Upper lobe of left lung (tissue), 6 donors: ENCODE measurements around the gene IL10RA. TPM values are rescaled to one million over a fixed set of nuclear protein-coding genes. Genes with fewer than 3 reads are reported as not detected.
A peak's percentile ranks its signal among the peaks of the same experiment; 100 is the strongest.

Source experiments
- ATAC-seq, 2 donors: fragments of 200-7000 bp; cut with Tn5 transposase; one replicate each; pipeline ENCODE4 v1.9.1; 2022; ENCODE audit warnings: mild to moderate bottlenecking in 2 of 2, moderate library complexity in 2 of 2; ENCODE audit not compliant: low FRiP score in 2 of 2
- DNase-seq, 2 donors: peaks; one replicate each; pipeline ENCODE4 v3.0.0-alpha.2; 2019 to 2020
- H3K27ac ChIP-seq, 4 donors: fragments of 200-600 bp; sonication (generic); one replicate each; pipeline ENCODE4 v1.5.1; 2016 to 2019
- H3K27me3 ChIP-seq, 4 donors: fragments of 200-600 bp; sonication (generic); one replicate each; pipeline ENCODE4 v1.5.1; 2017 to 2019
- H3K36me3 ChIP-seq, 4 donors: fragments of 200-600 bp; sonication (generic); one replicate each; pipeline ENCODE4 v1.5.1; 2016 to 2019
- H3K4me1 ChIP-seq, 4 donors: fragments of 200-600 bp; sonication (generic); one replicate each; pipeline ENCODE4 v1.5.1; 2018 to 2019
- H3K4me3 ChIP-seq, 4 donors: fragments of 200-600 bp; sonication (generic); one replicate each; pipeline ENCODE4 v1.5.1; 2017 to 2019; ENCODE audit warnings: mild to moderate bottlenecking in 2 of 4, moderate library complexity in 1 of 4
- H3K9me3 ChIP-seq, 4 donors: fragments of 200-600 bp; sonication (generic); one replicate each; pipeline ENCODE4 v1.5.1; 2018 to 2019
- CTCF ChIP-seq, 6 experiments: fragments of 450-650 bp in 4 of 6; fragments of 200-600 bp in 2 of 6; sonication (generic) in 2 of 6; IDR thresholded peaks; one replicate each; pipeline ENCODE4 v1.5.1; 2016 to 2019; ENCODE audit warnings: antibody characterized with exemption in 6 of 6
- EP300 ChIP-seq, 4 donors: sonication (generic); formaldehyde crosslinking; IDR thresholded peaks; one replicate each; pipeline ENCODE4 v1.5.1; 2017; ENCODE audit warnings: antibody characterized with exemption in 4 of 4, control low read depth in 2 of 4
- POLR2A ChIP-seq, 4 donors: fragments of 450-650 bp; IDR thresholded peaks; one replicate each; pipeline ENCODE4 v1.5.1; 2016 to 2017; ENCODE audit warnings: antibody characterized with exemption in 4 of 4, mild to moderate bottlenecking in 2 of 4
- POLR2AphosphoS5 ChIP-seq, 2 donors: sonication (generic); formaldehyde crosslinking; IDR thresholded peaks; one replicate each; pipeline ENCODE4 v1.5.1; 2017; ENCODE audit warnings: antibody characterized with exemption in 2 of 2
- WGBS, 2 donors: methylation state at CpG; one replicate each; pipeline ENCODE4 v1.1.5; 2017 to 2018; 5-methylcytosine and 5-hydroxymethylcytosine counted together
- total RNA-seq, 6 donors: library from RNA; depleted of rRNA in 4 of 6; stranded (reverse); fragments of >200 nt in 4 of 6; gene quantifications; one replicate each; pipeline versions ENCODE4 v1.1.0 to v1.2.1, GENCODE V29; 2016 to 2021
- donor health status: DM: no; HTN: no; CAD: no; lungs with moderate emphysema.
- donor health status: DM: no; HTN: yes; CAD: no; lungs with severe emphysema.

IL10RA gene
- total RNA-seq, 6 donors from 2014 or later, result 30.7 to 139 (median 46.1) TPM

- H3K4me1 ChIP-seq, result peaks cover 8 to 32% (median 17%) of the 10 kb centered on the region in 4 donors
- no peaks in the 10 kb centered on the region for H3K27me3 ChIP-seq
- TF ChIP-seq CTCF (IDR thresholded peaks at IDR 0.05) (no peak), POLR2A (IDR thresholded peaks at IDR 0.05) (peak in 1 of 4 donors; percentile 26)
- WGBS, 2 donors, result 100% methylated on average over 1 of the region's 1 CpG; no CpG with 5 or more reads in 1 of the 2 donors
- H3K27ac ChIP-seq, result peak overlapping the region in 2 of 4 donors; percentile 77
- H3K9me3 ChIP-seq, result no peaks in the 10 kb centered on the region
- H3K4me3 ChIP-seq, result no peak overlapping the region
- peaks cover 0 to 10% (median 7%) of the 10 kb centered on the region in 4 donors for H3K36me3 ChIP-seq
- ATAC-seq (no peak), DNase-seq (no peak)
Measured at GRCh38 chr11:118000850-118001228, 14.6 kb downstream of the IL10RA start.

DNA sequence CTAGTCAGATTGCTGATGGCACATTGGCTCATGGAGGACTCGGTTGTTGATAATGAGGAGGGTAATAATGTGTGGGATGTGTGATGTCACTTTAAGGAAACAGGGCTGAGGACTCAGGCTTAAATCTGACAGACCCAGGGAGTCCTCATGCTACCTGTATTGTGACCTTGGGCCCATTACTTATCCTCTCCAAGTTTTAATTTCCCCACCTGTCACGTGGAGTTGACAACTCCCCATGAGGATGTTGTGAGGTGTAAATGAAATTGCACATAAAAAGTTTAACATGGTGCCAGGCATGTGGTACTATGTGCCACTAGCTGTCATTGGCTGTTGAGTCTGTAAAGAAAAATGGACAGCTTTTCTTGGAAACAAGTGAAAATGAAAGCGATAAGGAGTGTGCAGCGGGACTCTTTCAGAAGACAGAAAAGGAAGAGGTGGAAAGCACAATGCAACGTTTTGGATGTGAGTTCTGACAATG, 15.3 kb downstream of the IL10RA start:
- DNase-seq (no peak), ATAC-seq (no peak)
- Histone ChIP-seq H3K9me3 (no peaks in the 10 kb centered on the region), H3K36me3 (peaks cover 0 to 4% (median 2%) of the 10 kb centered on the region in 4 donors), H3K4me1 (peaks cover 8 to 35% (median 20%) of the 10 kb centered on the region in 4 donors), H3K4me3 (no peak overlapping the region), H3K27me3 (no peaks in the 10 kb centered on the region), H3K27ac (peak overlapping the region; percentile 72 to 77 (median 76))
- 56 to 68% methylated on average over 5 of the region's 5 CpGs for WGBS, 2 donors
- TF ChIP-seq POLR2A (IDR thresholded peaks at IDR 0.05) (peak in 1 of 4 donors; percentile 16), EP300 (IDR thresholded peaks at IDR 0.05) (no peak)

- Histone ChIP-seq H3K36me3 (peaks cover 0 to 4% (median 2%) of the 10 kb centered on the region in 4 donors), H3K4me3 (no peak overlapping the region), H3K27ac (peak overlapping the region; percentile 72 to 77 (median 76)), H3K4me1 (peaks cover 8 to 40% (median 23%) of the 10 kb centered on the region in 4 donors), H3K27me3 (no peaks in the 10 kb centered on the region), H3K9me3 (no peaks in the 10 kb centered on the region)
- DNase-seq, result no peak
- WGBS, 2 donors, result 79 to 83% methylated on average over 5 to 6 of the region's 6 CpGs
- no peak for ATAC-seq
- TF ChIP-seq CTCF (IDR thresholded peaks at IDR 0.05), result no peak
- TF ChIP-seq POLR2A (IDR thresholded peaks at IDR 0.05), result no peak
- no peak for TF ChIP-seq EP300 (IDR thresholded peaks at IDR 0.05)
- TF ChIP-seq POLR2AphosphoS5 (IDR thresholded peaks at IDR 0.05), result no peak
Measured at GRCh38 chr11:118002010-118002540, 15.9 kb downstream of the IL10RA start.

DNA sequence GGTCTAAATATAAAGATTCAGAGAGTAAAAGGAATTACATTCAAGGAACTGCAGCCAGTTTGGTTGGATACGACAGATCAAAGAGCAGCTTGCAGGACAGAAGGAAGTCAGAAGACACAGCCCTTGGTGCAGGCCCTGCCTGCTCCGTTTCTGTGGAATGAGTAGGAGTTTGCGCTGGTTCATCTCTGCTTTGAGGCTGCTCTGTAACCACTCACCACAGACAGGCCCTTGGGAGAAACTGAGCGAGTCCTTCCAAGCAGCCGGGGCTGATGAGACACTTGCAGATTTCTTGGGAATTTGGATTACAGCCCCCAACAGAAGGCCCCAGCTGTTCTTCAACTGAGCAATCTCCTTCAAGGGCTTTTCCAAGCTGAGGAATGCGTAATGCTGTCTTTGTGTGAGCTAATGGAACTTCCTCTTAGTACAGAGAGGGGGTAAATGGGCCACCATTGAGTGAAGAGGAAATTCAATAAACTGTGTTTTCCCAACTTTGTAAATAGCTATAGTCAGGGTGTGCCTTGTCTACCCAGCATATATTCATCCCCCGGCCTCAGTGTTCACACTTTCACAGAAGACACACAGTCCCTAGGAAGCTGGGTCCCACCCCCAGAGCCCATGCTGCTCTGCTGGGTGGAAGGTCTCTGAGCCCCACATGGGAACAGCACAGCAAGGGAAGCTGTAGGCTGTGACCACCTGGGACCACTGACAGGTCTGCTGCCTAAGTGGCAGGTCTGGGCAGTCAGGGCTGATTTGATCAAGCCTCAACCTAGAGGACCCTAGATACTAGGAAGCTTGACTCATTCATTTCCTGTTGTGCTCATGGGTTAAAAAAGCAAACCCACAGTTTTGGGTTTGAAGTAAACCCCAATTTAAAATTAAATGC, 16.6 kb downstream of the IL10RA start:
- peak; percentile 59 to 82 for ATAC-seq
- peak overlapping the region; percentile 72 to 77 (median 76) for H3K27ac ChIP-seq
- WGBS, 2 donors, result 50 to 54% methylated on average over 7 of the region's 7 CpGs
- no peak overlapping the region for H3K4me3 ChIP-seq
- TF ChIP-seq CTCF (IDR thresholded peaks at IDR 0.05) (no peak), POLR2AphosphoS5 (IDR thresholded peaks at IDR 0.05) (peak in 1 of 2 donors; percentile 66)
- no peaks in the 10 kb centered on the region for H3K27me3 ChIP-seq
- DNase-seq, result no peak
- H3K4me1 ChIP-seq, result peaks cover 8 to 45% (median 26%) of the 10 kb centered on the region in 4 donors
- H3K36me3 ChIP-seq, result peaks cover 0 to 4% (median 2%) of the 10 kb centered on the region in 4 donors
- no peaks in the 10 kb centered on the region for H3K9me3 ChIP-seq

DNA sequence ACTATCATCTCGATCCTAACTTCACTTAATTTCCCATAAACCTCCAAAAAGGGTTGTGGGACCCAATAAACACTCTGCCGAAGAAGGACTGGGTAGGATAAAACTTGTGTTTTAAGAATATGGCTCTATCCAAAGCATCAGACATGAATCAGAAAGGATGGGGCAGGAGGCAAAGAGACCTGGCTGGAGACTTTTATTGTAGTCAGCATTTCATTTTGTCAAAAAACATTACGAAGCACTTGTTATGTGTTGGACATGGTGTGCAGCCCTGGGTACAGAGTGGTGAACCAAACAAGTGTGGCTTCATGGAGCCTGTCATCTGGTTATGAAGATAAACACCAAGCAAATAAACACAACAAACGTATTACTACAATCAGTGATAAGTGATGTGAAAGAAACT, 17.3 kb downstream of the IL10RA start:
- DNase-seq (no peak), ATAC-seq (no peak)
- TF ChIP-seq CTCF (IDR thresholded peaks at IDR 0.05) (no peak), POLR2AphosphoS5 (IDR thresholded peaks at IDR 0.05) (no peak), EP300 (IDR thresholded peaks at IDR 0.05) (no peak), POLR2A (IDR thresholded peaks at IDR 0.05) (no peak)
- Histone ChIP-seq H3K27me3 (no peaks in the 10 kb centered on the region), H3K4me3 (no peak overlapping the region), H3K9me3 (no peaks in the 10 kb centered on the region), H3K27ac (peak overlapping the region in 3 of 4 donors; percentile 75 to 77 (median 77)), H3K4me1 (peaks cover 8 to 47% (median 28%) of the 10 kb centered on the region in 4 donors), H3K36me3 (peaks cover 0 to 4% (median 2%) of the 10 kb centered on the region in 4 donors)
- WGBS, 2 donors, result 67 to 87% methylated on average over 4 of the region's 4 CpGs
